NOMO-1 (cell line): ENCODE data around the gene COL7A1.
A peak's percentile ranks its signal among the peaks of the same experiment; 100 is the strongest.
"Not testable (repeated sequence)": the region's sequence is repeated elsewhere in the genome, so short reads cannot be mapped to it uniquely, and the experiment has no call there.

ENCODE experiments used
- DNase-seq, 2 experiments: peaks; one replicate each; lab custom pipeline; 2025; ENCODE audit not compliant: unreplicated experiment in 2 of 2; lab: John Stamatoyannopoulos, UW

COL7A1 gene

DNA sequence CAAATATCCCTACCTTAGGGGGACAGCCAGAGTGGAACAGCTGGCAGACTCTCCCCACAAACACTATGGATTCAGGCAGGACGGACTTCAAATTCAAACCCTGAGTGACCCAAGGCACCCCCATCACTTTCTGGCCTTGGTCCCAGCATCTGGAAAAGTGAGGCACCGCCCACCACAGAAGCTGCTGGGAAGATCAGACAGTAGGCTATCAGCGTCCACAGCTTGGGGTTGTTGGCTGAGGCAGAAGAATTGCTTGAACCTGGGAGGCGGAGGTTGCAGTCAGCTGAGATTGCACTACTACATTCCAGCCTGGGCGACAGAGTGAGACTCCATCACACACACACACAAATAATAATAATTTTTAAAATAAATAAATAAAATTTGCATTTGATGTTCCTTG, 47.0 kb downstream of the COL7A1 start:
- DNase-seq, result no peak

DNA sequence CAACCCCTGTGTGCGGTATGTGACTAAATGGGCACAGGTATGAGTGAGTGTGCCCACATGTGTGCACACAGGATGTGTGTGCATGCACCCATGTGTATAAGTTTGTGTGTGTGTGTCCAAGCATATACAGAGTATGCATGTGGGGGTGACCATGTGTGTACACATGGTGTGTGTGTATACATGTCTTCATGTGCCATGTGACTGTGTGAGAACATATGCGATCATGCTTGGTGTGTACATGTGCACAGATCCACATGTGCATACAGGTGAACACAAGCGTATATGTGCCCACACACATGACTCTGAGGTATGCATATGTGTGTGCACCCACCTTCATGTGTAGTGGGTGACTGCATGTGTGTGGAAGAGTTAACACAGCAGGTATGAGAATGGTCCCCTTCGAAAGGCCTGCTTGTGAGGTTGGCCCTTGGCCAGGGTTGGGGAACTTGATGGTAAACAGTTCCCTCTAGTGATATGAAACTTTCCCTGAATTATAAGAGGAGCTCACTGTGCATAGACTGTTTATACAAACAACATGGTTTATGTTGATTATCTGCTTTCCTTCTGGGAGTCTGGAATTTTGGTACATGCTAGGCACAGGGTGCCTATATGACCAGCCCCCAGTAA, 48.8 kb downstream of the COL7A1 start:
- DNase-seq, result no peak

DNA sequence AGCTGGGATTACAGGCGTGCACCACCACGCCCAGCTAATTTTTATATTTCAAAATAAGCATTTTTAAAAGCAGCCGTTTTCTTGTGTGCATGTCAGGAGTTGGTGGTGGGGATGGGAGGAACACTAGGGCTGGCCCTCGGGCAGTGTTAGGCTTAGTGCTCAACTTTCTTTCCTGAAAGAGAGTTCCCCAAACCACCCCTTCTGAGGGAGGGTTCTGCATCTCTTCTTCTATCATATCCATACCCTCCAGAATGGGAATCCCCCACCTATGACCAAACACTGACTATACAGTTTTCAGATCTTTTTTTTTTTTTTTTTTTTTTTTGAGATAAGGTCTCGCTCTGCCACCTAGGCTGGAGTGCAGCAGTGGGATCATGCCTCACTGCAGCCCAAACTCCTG, 51.0 kb downstream of the COL7A1 start:
- DNase-seq, result no peak

DNA sequence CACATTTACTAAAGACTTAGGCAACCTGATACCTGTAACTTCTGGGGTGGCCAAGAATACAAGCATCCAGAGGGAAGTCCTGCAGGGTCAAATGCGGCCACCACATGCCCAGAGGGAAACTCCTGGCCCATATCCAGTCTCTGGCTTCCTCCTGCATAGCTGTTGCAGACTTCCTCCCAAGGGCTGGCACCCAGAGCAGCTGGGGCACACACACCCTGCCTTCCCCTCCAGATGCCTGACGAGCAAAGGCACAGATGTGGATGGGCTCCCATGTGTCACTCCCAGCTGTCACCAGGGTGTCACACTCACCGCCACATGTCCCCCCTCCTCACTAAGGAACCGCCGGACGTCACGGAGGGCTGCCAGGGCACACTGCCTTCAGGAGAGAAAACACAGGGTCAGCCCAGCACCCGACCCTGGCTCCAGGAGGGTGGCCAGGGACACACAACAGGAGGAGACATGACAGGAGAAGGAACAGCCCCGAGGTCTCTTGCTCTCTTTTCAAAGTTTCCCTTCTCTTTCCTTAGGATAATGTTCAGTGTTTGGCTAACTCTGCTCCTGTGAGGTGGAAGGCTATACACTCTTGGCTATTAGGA, 51.8 kb downstream of the COL7A1 start:
- DNase-seq, result no peak

- no peak for DNase-seq
Measured at GRCh38 chr3:48538451-48538850, 56.7 kb downstream of the COL7A1 start.

GRCh38 chr3:48536785-48537184, 58.3 kb downstream of the COL7A1 start:
- DNase-seq, result no peak

GRCh38 chr3:48536116-48536515, 59.0 kb downstream of the COL7A1 start:
- no peak for DNase-seq

DNA sequence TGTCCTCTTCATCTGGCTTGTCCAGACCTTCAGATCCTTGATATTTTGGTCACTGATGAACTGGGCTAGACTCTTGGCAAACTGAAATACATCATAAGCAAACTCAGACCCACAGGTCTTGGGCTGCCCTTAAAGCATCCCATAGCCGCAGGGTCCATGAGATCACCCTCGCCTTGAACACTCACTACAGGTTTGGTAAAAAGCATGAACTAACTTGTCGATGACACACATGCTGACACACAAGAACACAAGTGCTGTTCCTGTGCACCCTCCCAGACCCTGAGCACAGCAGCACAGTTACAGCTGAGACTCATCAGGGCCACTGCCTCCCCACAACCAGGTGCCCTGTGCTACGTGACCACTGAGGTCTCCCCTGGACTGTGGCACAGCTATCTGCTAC, 59.6 kb downstream of the COL7A1 start:
- no peak for DNase-seq

DNA sequence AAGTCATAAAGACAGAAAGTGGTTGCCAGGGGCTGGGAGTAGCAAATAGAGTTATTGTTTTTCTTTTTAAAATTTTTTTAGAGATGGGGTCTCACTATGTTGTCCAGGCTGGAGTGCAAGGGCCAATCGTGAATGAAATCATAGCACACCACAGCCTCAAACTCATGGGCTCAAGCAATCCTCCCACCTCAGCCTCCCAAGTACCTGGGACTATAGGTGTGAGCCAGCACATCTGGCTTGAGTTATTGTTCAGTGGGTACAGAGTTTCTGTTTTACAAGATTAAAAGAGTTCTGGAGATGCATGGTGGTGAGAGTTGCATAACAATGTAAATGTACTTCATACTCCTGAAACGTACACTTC, 62.2 kb downstream of the COL7A1 start:
- DNase-seq, result no peak

GRCh38 chr3:48532271-48532976, 62.7 kb downstream of the COL7A1 start:
- peak in 1 of 2 experiments; percentile 30 for DNase-seq

GRCh38 chr3:48530701-48531100, 64.4 kb downstream of the COL7A1 start:
- DNase-seq, result not testable (repeated sequence)

- peak; percentile 53 to 87 for DNase-seq
Measured at GRCh38 chr3:48528754-48529153, 66.4 kb downstream of the COL7A1 start.

GRCh38 chr3:48528048-48528447, 67.1 kb downstream of the COL7A1 start:
- peak; percentile 65 to 86 for DNase-seq

GRCh38 chr3:48524970-48525369, 70.2 kb downstream of the COL7A1 start:
- no peak for DNase-seq

DNA sequence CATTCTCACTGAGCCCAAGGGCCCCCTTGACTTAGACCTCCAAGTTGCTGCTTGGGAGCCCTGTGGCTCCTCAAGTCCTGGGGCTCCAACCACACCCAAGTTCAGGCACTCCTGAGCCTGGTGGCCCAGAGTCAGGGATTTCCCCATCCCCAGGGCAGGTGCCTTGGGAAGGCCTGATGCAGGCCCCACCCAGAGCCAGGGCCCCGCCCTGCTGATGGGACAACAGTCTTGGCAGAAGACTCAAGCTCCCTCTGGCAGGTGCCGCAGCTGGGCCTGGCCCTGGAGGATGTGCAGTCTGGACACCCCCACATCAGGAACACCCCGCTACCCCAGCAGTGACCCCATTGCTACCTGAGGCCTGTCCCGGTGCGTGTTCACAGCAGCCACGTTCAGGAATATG, 73.5 kb downstream of the COL7A1 start:
- no peak for DNase-seq

GRCh38 chr3:48519277-48519643, 75.9 kb downstream of the COL7A1 start:
- DNase-seq, result no peak

- no peak for DNase-seq
Measured at GRCh38 chr3:48518638-48519276, 76.4 kb downstream of the COL7A1 start.

DNA sequence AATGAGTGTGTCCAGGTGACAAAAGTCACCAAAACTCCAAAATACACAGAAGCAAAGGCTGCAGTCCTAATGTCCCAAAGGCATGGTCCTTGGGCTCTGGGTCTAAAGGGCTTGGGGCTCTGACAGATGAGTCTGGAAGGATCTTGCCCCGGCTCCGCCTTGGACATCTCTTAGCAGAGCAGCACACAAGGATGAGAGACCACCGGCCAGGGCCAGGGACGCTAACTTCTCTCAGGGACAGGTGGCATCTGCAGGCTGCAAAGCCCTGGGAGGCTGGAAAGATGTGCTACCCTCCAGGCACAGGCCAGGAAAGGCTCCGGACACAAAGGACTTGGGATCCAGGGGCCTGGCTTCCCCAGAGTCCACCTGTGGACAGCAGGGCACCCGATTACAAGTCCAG, 77.1 kb downstream of the COL7A1 start:
- DNase-seq, result no peak

DNA sequence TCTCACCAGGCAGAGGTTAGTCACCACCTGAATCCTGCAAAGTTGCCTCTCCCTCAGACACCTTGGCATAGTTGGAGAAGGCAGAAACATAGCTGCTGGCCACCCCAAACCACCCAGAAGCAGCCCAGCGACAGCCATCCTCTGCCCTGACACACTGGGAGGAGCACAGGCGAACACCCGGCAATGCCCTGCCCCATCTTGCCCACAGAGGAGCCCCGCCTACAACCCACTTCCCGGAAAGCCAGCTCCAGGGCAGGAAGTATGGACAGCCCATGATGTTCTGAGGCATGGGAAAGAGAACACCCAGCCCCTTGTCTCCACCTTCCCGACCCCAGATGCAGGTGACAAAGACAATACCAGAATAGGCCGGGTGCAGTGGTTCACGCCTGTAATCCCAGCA, 78.6 kb downstream of the COL7A1 start:
- DNase-seq, result no peak

DNA sequence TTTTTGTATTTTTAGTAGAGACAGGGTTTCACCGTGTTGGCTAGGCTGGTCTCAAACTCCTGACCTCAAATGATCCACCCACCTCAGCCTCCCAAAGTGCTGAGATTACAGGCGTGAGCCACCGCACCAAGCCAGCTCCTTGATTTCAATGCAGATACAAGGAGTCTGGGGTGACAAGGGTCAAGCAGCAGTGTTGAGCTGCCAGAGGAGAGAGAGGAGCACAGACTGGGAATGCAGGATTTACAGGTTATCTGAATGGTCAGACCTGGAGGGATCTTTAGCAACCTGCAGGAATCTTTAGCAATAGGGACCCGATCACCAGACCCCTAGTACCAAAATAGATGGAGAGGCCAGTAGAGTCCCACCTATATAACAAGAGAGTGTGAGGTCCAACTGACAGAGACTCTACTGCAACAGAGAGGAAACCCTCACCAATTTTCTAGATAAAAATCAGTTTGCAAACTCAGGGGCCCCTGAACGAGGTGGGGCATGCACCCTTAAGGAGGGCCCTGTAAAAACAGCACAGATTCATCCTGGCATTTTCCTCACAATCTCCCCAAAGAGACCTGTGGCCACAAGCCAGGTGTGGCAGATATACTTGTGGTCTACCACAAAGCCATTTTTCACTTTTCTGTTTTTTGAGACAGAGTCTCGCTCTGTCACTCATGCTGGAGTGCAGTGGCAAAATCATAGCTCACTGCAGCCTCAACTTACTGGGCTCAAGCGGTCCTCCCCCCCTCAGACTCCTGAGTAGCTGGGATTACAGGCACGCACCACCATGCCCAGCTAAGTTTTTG, 80.5 kb downstream of the COL7A1 start:
- DNase-seq, result no peak
